GM12875 (cell line): ENCODE results near the gene SORCS1.

Experiments used
- H3K4me3 ChIP-seq: one replicate; pipeline ENCODE4 v1.5.1; 2011; ENCODE audit warnings: low read depth, low read length, control low read depth
- TF ChIP-seq, protein P1 (sequence below): IDR thresholded peaks from 2 replicates; pipeline ENCODE4 v1.5.1; 2011; ENCODE audit warnings: low read depth, mild to moderate bottlenecking, control low read depth, inconsistent platforms, low read length, moderate library complexity, borderline replicate concordance; ENCODE audit not compliant: insufficient read depth

SORCS1 gene

DNA sequence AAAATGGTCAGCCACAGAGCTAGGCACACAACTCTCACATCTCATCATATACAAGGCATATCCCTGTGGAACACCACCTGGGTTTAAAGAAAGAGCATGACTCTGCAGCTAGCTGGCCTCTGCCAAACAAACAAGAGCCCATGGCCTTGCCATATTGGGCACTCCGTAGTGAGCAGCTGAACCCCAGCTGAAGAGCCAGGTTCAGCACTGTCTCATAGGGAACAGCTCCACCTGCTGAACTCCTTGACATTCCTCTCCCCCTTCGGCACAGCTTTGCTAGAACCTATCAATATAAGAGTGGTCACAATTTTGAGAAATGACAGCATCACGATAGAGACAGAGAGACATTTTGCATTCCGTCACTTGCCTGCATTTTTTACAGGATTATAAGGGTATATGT is 20.0 kb downstream of the SORCS1 start:
- H3K4me3 ChIP-seq: no peak overlapping the region
- TF ChIP-seq, protein P1, sequence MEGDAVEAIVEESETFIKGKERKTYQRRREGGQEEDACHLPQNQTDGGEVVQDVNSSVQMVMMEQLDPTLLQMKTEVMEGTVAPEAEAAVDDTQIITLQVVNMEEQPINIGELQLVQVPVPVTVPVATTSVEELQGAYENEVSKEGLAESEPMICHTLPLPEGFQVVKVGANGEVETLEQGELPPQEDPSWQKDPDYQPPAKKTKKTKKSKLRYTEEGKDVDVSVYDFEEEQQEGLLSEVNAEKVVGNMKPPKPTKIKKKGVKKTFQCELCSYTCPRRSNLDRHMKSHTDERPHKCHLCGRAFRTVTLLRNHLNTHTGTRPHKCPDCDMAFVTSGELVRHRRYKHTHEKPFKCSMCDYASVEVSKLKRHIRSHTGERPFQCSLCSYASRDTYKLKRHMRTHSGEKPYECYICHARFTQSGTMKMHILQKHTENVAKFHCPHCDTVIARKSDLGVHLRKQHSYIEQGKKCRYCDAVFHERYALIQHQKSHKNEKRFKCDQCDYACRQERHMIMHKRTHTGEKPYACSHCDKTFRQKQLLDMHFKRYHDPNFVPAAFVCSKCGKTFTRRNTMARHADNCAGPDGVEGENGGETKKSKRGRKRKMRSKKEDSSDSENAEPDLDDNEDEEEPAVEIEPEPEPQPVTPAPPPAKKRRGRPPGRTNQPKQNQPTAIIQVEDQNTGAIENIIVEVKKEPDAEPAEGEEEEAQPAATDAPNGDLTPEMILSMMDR: no peak

DNA sequence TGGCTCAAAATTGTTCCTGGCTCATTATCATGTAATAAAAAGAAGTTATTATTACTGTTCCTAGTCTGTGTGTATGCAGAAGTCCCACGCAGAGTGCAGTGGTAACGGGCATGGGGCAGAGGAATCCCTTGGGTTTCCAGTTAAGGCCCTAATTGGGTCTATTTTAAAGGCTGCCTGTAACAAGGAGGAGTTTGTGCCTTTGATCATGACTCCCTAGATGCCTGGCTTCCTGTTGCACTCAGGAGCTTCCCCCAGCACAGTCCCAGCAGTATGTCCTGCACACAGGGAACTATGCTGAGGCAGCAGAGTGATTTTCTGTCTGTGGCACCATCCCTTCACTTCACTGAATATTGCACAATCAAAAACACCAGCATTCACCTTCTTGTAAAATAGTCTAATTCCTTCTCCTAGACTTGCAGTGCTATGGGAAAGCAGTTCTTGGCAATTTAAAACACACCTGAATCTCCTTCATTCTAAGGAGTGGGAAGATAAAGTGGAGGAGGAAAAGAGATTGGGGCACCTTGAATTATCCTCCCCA is 22.9 kb downstream of the SORCS1 start:
- TF ChIP-seq, protein P1: no peak
- no peak overlapping the region for H3K4me3 ChIP-seq

- TF ChIP-seq, protein P1: no peak
- H3K4me3 ChIP-seq: no peak overlapping the region
Observed at GRCh38 chr10:107139237-107139636, 25.3 kb downstream of the SORCS1 start.

DNA sequence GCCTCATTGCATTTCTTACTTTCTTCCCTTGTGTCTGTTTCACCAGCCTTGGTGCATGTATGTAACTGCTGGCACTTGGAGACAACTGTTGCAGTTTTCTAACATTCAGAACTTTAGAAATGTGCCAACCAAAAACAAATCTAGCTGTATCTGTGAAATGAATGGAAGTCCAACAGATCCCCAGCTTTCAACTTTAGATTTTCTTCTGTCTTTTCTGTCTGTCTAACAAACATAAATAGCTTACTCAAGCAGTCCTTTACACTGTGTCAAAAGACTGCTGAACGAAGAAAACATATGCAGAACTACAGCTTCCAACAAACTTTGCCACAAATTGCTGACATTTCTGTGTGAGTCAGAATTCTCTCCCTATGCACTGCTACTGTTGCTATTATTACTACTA is 30.9 kb downstream of the SORCS1 start:
- H3K4me3 ChIP-seq: no peak overlapping the region
- TF ChIP-seq, protein P1: no peak

DNA sequence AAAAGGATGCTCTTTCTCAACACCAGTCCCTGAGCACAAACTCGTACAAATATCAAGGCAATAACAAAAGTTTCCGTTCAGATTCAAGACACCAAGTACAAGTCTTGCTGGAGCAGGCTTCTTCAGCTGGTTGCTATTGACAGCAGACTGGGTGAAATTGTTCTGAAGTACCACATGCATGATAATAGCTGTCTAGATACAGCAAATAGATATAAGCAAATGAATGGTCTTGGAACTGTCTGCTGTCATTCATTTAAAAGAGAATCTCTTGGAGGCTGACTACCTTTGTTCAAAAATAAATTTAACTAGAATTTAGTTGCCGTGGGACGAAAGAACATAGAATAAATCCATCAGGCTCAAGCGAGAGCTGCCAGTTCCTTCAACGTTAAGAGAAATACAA is 35.5 kb downstream of the SORCS1 start:
- H3K4me3 ChIP-seq: no peak overlapping the region
- TF ChIP-seq, protein P1: no peak

DNA sequence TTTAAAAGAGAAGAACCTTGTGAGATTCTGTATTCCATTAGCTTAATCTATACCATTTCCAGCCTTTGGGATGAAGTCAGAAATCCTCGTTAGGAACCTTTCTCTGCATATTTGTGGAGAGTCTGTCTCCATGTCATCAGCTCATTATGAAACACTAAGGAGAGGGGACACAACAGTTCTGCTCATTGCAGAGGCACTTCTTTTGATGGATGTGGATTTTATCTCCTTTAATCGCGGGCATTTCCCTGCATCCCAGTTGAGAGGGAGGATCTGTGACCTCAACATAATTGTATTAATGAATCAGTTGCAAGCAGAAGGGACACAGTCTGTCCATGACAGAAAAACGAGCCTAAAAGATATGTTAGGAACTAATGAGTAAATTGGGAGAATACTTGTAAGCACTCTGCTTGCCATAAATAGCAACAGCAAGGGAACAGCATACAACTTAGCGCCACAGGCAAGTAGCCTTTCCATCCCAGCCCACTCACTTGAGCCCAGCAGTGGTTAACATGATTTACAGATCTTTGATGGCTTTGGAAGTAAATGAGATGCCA is 37.9 kb downstream of the SORCS1 start:
- H3K4me3 ChIP-seq: no peak overlapping the region
- TF ChIP-seq, protein P1: no peak

- TF ChIP-seq, protein P1: no peak
- no peak overlapping the region for H3K4me3 ChIP-seq
Observed at GRCh38 chr10:107122703-107123102, 41.8 kb downstream of the SORCS1 start.
